Neural cell (in vitro differentiated cells): Measurements from ENCODE around the gene TBC1D19. TPM values are rescaled to one million over a fixed set of nuclear protein-coding genes. Genes with fewer than 3 reads are reported as not detected.

Source experiments
- H2AFZ ChIP-seq: fragments of 200-600, 300-800 bp; sonication (generic), shearing (Covaris generic); 2 replicates; pipeline ENCODE4 v1.6.0; 2014; ENCODE audit warnings: low read depth, mild to moderate bottlenecking, antibody characterized with exemption, low read length, moderate library complexity
- H3F3A ChIP-seq: fragments of 200-600 bp; shearing (Covaris generic); 2 replicates; pipeline ENCODE4 v1.6.1; 2016; ENCODE audit warnings: mild to moderate bottlenecking, moderate library complexity, mixed read lengths, antibody characterized with exemption, low read length; ENCODE audit not compliant: insufficient read depth, poor library complexity, severe bottlenecking
- H3K27ac ChIP-seq: fragments of 200-600, 300-800 bp; sonication (generic), shearing (Covaris generic); 2 replicates; pipeline ENCODE4 v1.5.1; 2014; ENCODE audit warnings: mild to moderate bottlenecking, low read length, moderate library complexity
- H3K27me3 ChIP-seq: fragments of 300-800, 200-600 bp; sonication (generic), shearing (Covaris generic); 2 replicates; pipeline ENCODE4 v1.6.0; 2014; ENCODE audit warnings: mild to moderate bottlenecking, low read depth, low read length, moderate library complexity; ENCODE audit not compliant: insufficient read depth
- H3K36me3 ChIP-seq: fragments of 300-800, 200-600 bp; sonication (generic), shearing (Covaris generic); 2 replicates; pipeline ENCODE4 v1.5.1; 2014; ENCODE audit warnings: mild to moderate bottlenecking, antibody characterized with exemption, low read length, moderate library complexity; ENCODE audit not compliant: insufficient read depth
- H3K4me2 ChIP-seq: fragments of 300-800, 200-600 bp; sonication (generic), shearing (Covaris generic); 2 replicates; pipeline ENCODE4 v1.6.0; 2014; ENCODE audit warnings: mild to moderate bottlenecking, low read length
- H3K4me3 ChIP-seq: fragments of 300-800, 200-600 bp; sonication (generic), shearing (Covaris generic); 2 replicates; pipeline ENCODE4 v1.5.1; 2014; ENCODE audit warnings: mild to moderate bottlenecking, low read length, moderate library complexity
- H3K79me2 ChIP-seq: fragments of 200-600 bp; shearing (Covaris generic); replicated peaks from 2 replicates; pipeline ENCODE4 v1.6.0; 2014; ENCODE audit warnings: mild to moderate bottlenecking, low read length, moderate library complexity; ENCODE audit not compliant: insufficient read depth
- H3K9ac ChIP-seq: fragments of 300-800, 200-600 bp; sonication (generic), shearing (Covaris generic); 2 replicates; pipeline ENCODE4 v1.6.1; 2016; ENCODE audit warnings: mild to moderate bottlenecking, low read length, mixed read lengths
- H3K9me2 ChIP-seq: fragments of 200-600 bp; shearing (Covaris generic); 2 replicates; pipeline ENCODE4 v1.6.1; 2016; ENCODE audit warnings: mild to moderate bottlenecking, low read length, mixed read lengths; ENCODE audit not compliant: insufficient read depth
- H3K9me3 ChIP-seq: fragments of 200-600, 300-800 bp; sonication (generic), shearing (Covaris generic); 2 replicates; pipeline ENCODE4 v1.6.1; 2016; ENCODE audit warnings: mild to moderate bottlenecking, mixed run types, low read length, moderate library complexity, mixed read lengths
- H4K20me1 ChIP-seq: fragments of 200-600 bp; shearing (Covaris generic); 2 replicates; pipeline ENCODE4 v1.6.1; 2016; ENCODE audit warnings: mild to moderate bottlenecking, mixed run types; ENCODE audit not compliant: insufficient read depth
- EZH2 ChIP-seq: fragments of 200-600, 300-800 bp; shearing (Covaris generic), sonication (generic); IDR thresholded peaks from 2 replicates; pipeline ENCODE4 v1.6.1; 2014; ENCODE audit warnings: antibody characterized with exemption, low read length, borderline replicate concordance, mild to moderate bottlenecking; ENCODE audit not compliant: insufficient read depth, poor library complexity, severe bottlenecking
- MXI1 ChIP-seq: fragments of 450-650 bp; conservative IDR thresholded peaks from 2 replicates; pipeline ENCODE4 v1.6.1; 2014; ENCODE audit warnings: antibody characterized with exemption, mild to moderate bottlenecking; ENCODE audit not compliant: poor library complexity, severe bottlenecking
- POLR2AphosphoS5 ChIP-seq: IDR thresholded peaks from 2 replicates; pipeline ENCODE4 v1.6.1; 2012
- RAD21 ChIP-seq: fragments of 450-650 bp; conservative IDR thresholded peaks from 2 replicates; pipeline ENCODE4 v1.6.1; 2014; ENCODE audit warnings: antibody characterized with exemption, mild to moderate bottlenecking, moderate library complexity
- SMC3 ChIP-seq: fragments of 450-650 bp; conservative IDR thresholded peaks from 2 replicates; pipeline ENCODE4 v1.6.1; 2014; ENCODE audit warnings: antibody characterized with exemption, mild to moderate bottlenecking, moderate library complexity; ENCODE audit not compliant: poor library complexity
- TAF1 ChIP-seq: IDR thresholded peaks from 2 replicates; pipeline ENCODE4 v1.6.1; 2012; ENCODE audit warnings: low read depth
- polyA plus RNA-seq: library from polyadenylated mRNA; depleted of rRNA; stranded (reverse); fragments of >200 nt; gene quantifications from 2 replicates; pipeline ENCODE4 v1.2.3, GENCODE V29; 2014
- TF ChIP-seq, protein P1 (sequence below): IDR thresholded peaks from 2 replicates; pipeline ENCODE4 v1.6.1; 2012; ENCODE audit warnings: borderline replicate concordance
- TF ChIP-seq, protein P2 (sequence below): fragments of 450-650 bp; IDR thresholded peaks from 2 replicates; pipeline ENCODE4 v1.5.1; 2014; ENCODE audit warnings: antibody characterized with exemption, mild to moderate bottlenecking, moderate library complexity; ENCODE audit not compliant: poor library complexity, severe bottlenecking

TBC1D19 gene
- polyA plus RNA-seq, 1 donor from 2014 or later, result 23.1 TPM

GRCh38 chr4:26719954-26720552 lies 136.2 kb downstream of the TBC1D19 start:
- H3F3A ChIP-seq, result no peaks in the 10 kb centered on the region
- no peaks in the 10 kb centered on the region for H3K9me2 ChIP-seq
- TF ChIP-seq SMC3 (peak; percentile 87), TAF1 (no peak), POLR2AphosphoS5 (no peak), RAD21 (peak; percentile 89), EZH2 (no peak), MXI1 (no peak)
- TF ChIP-seq, protein P1, sequence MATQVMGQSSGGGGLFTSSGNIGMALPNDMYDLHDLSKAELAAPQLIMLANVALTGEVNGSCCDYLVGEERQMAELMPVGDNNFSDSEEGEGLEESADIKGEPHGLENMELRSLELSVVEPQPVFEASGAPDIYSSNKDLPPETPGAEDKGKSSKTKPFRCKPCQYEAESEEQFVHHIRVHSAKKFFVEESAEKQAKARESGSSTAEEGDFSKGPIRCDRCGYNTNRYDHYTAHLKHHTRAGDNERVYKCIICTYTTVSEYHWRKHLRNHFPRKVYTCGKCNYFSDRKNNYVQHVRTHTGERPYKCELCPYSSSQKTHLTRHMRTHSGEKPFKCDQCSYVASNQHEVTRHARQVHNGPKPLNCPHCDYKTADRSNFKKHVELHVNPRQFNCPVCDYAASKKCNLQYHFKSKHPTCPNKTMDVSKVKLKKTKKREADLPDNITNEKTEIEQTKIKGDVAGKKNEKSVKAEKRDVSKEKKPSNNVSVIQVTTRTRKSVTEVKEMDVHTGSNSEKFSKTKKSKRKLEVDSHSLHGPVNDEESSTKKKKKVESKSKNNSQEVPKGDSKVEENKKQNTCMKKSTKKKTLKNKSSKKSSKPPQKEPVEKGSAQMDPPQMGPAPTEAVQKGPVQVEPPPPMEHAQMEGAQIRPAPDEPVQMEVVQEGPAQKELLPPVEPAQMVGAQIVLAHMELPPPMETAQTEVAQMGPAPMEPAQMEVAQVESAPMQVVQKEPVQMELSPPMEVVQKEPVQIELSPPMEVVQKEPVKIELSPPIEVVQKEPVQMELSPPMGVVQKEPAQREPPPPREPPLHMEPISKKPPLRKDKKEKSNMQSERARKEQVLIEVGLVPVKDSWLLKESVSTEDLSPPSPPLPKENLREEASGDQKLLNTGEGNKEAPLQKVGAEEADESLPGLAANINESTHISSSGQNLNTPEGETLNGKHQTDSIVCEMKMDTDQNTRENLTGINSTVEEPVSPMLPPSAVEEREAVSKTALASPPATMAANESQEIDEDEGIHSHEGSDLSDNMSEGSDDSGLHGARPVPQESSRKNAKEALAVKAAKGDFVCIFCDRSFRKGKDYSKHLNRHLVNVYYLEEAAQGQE, result no peak
- TF ChIP-seq, protein P2, sequence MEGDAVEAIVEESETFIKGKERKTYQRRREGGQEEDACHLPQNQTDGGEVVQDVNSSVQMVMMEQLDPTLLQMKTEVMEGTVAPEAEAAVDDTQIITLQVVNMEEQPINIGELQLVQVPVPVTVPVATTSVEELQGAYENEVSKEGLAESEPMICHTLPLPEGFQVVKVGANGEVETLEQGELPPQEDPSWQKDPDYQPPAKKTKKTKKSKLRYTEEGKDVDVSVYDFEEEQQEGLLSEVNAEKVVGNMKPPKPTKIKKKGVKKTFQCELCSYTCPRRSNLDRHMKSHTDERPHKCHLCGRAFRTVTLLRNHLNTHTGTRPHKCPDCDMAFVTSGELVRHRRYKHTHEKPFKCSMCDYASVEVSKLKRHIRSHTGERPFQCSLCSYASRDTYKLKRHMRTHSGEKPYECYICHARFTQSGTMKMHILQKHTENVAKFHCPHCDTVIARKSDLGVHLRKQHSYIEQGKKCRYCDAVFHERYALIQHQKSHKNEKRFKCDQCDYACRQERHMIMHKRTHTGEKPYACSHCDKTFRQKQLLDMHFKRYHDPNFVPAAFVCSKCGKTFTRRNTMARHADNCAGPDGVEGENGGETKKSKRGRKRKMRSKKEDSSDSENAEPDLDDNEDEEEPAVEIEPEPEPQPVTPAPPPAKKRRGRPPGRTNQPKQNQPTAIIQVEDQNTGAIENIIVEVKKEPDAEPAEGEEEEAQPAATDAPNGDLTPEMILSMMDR, result peak; percentile 81
- H3K27me3 ChIP-seq, result no peaks in the 10 kb centered on the region
- H4K20me1 ChIP-seq, result no peaks in the 10 kb centered on the region
- H3K27ac ChIP-seq, result no peak overlapping the region
- H2AFZ ChIP-seq, result no peak overlapping the region
- no peaks in the 10 kb centered on the region for H3K9me3 ChIP-seq
- H3K9ac ChIP-seq, result no peak overlapping the region
- no peak overlapping the region for H3K4me2 ChIP-seq
- H3K79me2 ChIP-seq, result no peaks in the 10 kb centered on the region
- no peak overlapping the region for H3K4me3 ChIP-seq
- no peaks in the 10 kb centered on the region for H3K36me3 ChIP-seq

GRCh38 chr4:26721685-26722084 lies 137.8 kb downstream of the TBC1D19 start:
- H3K4me2 ChIP-seq, result no peak overlapping the region
- H3K9me2 ChIP-seq, result no peaks in the 10 kb centered on the region
- H3K27me3 ChIP-seq, result no peaks in the 10 kb centered on the region
- no peaks in the 10 kb centered on the region for H3K79me2 ChIP-seq
- no peak overlapping the region for H2AFZ ChIP-seq
- no peak for TF ChIP-seq RAD21
- TF ChIP-seq, protein P2, result no peak
- TF ChIP-seq, protein P1, result no peak
- no peak overlapping the region for H3K27ac ChIP-seq
- no peak overlapping the region for H3K9ac ChIP-seq
- H3F3A ChIP-seq, result no peaks in the 10 kb centered on the region
- H3K9me3 ChIP-seq, result no peaks in the 10 kb centered on the region
- no peak overlapping the region for H3K4me3 ChIP-seq
- H3K36me3 ChIP-seq, result no peaks in the 10 kb centered on the region
- H4K20me1 ChIP-seq, result no peaks in the 10 kb centered on the region
